ENCODE measurements around the gene GPR55.
"Not testable (repeated sequence)": the region's sequence is repeated elsewhere in the genome, so short reads cannot be mapped to it uniquely, and the experiment has no call there.

Gene GPR55

GRCh38 chr2:230924470-230925341 lies at the start of gene GPR55:
TSS of gene GPR55 (minus strand) at chr2:230925242. CDS start at chr2:230910962, 14,280 bp downstream.
- peak in 1 of 14 donors; percentile 25 for DNase-seq

- no peak for DNase-seq
Measured at GRCh38 chr2:230974096-230974913, 49.3 kb upstream of the GPR55 start.

- DNase-seq: no peak
Measured at GRCh38 chr2:230972046-230972445, 47.0 kb upstream of the GPR55 start.

GRCh38 chr2:230969659-230970015 lies 44.6 kb upstream of the GPR55 start:
- DNase-seq: no peak

- no peak for DNase-seq
Measured at GRCh38 chr2:230968921-230969658, 44.0 kb upstream of the GPR55 start.

- not testable (repeated sequence) for DNase-seq
Measured at GRCh38 chr2:230968314-230968713, 43.3 kb upstream of the GPR55 start.

- DNase-seq: no peak
Measured at GRCh38 chr2:230967113-230967512, 42.1 kb upstream of the GPR55 start.

- no peak for DNase-seq
Measured at GRCh38 chr2:230964136-230964730, 39.2 kb upstream of the GPR55 start.

- no peak for DNase-seq
Measured at GRCh38 chr2:230961091-230961491, 36.0 kb upstream of the GPR55 start.

- no peak for DNase-seq
Measured at GRCh38 chr2:230960026-230960425, 35.0 kb upstream of the GPR55 start.

- DNase-seq: no peak
Measured at GRCh38 chr2:230958820-230959756, 34.0 kb upstream of the GPR55 start.

GRCh38 chr2:230957756-230958391 lies 32.8 kb upstream of the GPR55 start:
- no peak for DNase-seq

GRCh38 chr2:230956827-230957755 lies 32.0 kb upstream of the GPR55 start:
- DNase-seq: peak in 4 of 14 donors; percentile 7 to 40 (median 16)

- no peak for DNase-seq
Measured at GRCh38 chr2:230955163-230955737, 30.2 kb upstream of the GPR55 start.

- no peak for DNase-seq
Measured at GRCh38 chr2:230954746-230955145, 29.7 kb upstream of the GPR55 start.

GRCh38 chr2:230953845-230954244 lies 28.8 kb upstream of the GPR55 start:
- no peak for DNase-seq

GRCh38 chr2:230952226-230952956 lies 27.3 kb upstream of the GPR55 start:
- DNase-seq: no peak

- no peak for DNase-seq
Measured at GRCh38 chr2:230951396-230951795, 26.4 kb upstream of the GPR55 start.

All from C1 segment of cervical spinal cord (tissue), 14 donors.